Smooth muscle cell (in vitro differentiated cells): ENCODE results near the gene VTN. TPM values are rescaled to one million over a fixed set of nuclear protein-coding genes. Genes with fewer than 3 reads are reported as not detected.

Experiments
- DNase-seq: peaks from one replicate; lab custom pipeline; 2025; ENCODE audit not compliant: unreplicated experiment; lab: John Stamatoyannopoulos, UW
- H2AFZ ChIP-seq: fragments of 200-600 bp; sonication (generic); 2 replicates; pipeline ENCODE4 v1.6.0; 2016; ENCODE audit warnings: antibody characterized with exemption, low read depth, mild to moderate bottlenecking
- H3F3A ChIP-seq: fragments of 200-600 bp; sonication (generic); 2 replicates; pipeline ENCODE4 v1.6.0; 2017; ENCODE audit warnings: antibody characterized with exemption, low read depth
- H3K27ac ChIP-seq: fragments of 200-600 bp; sonication (generic); 2 replicates; pipeline ENCODE4 v1.5.1; 2016; ENCODE audit warnings: low read depth, mild to moderate bottlenecking
- H3K27me3 ChIP-seq: fragments of 200-600 bp; sonication (generic); 2 replicates; pipeline ENCODE4 v1.6.1; 2016; ENCODE audit warnings: low read depth, mild to moderate bottlenecking
- H3K36me3 ChIP-seq: fragments of 200-600 bp; sonication (generic); 2 replicates; pipeline ENCODE4 v1.5.1; 2016; ENCODE audit warnings: low read depth
- H3K4me1 ChIP-seq: fragments of 200-600 bp; sonication (generic); 2 replicates; pipeline ENCODE4 v1.5.1; 2016; ENCODE audit warnings: low read depth
- H3K4me2 ChIP-seq: fragments of 200-600 bp; sonication (generic); 2 replicates; pipeline ENCODE4 v1.6.0; 2016; ENCODE audit warnings: mild to moderate bottlenecking
- H3K4me3 ChIP-seq: fragments of 200-600 bp; sonication (generic); 2 replicates; pipeline ENCODE4 v1.5.1; 2016; ENCODE audit warnings: mild to moderate bottlenecking
- H3K79me2 ChIP-seq: fragments of 200-600 bp; sonication (generic); 2 replicates; pipeline ENCODE4 v1.6.0; 2016; ENCODE audit warnings: low read depth, mild to moderate bottlenecking
- H3K9ac ChIP-seq: fragments of 200-600 bp; sonication (generic); 2 replicates; pipeline ENCODE4 v1.6.0; 2016; ENCODE audit warnings: low read depth
- H3K9me3 ChIP-seq: fragments of 200-600 bp; sonication (generic); replicated peaks from 2 replicates; pipeline ENCODE4 v1.5.1; 2016; ENCODE audit warnings: low read depth
- H4K20me1 ChIP-seq: fragments of 200-600 bp; sonication (generic); 2 replicates; pipeline ENCODE4 v1.6.0; 2016; ENCODE audit warnings: low read depth
- CTCF ChIP-seq: fragments of 200-600 bp; sonication (generic); IDR thresholded peaks from 2 replicates; pipeline ENCODE4 v1.5.1; 2017; ENCODE audit warnings: borderline replicate concordance, mild to moderate bottlenecking, antibody characterized with exemption; ENCODE audit not compliant: insufficient read depth, poor library complexity, severe bottlenecking
- WGBS: methylation state at CpG from one replicate; pipeline ENCODE4 v1.1.7; 2016; ENCODE audit warnings: low lambda C conversion rate; 5-methylcytosine and 5-hydroxymethylcytosine counted together
- polyA plus RNA-seq: library from polyadenylated mRNA; unstranded; fragments of >200 nt; fragmentation: Nextera tagmentation; extraction: Ambion mirVana; gene quantifications from 2 replicates; pipeline ENCODE4 v1.2.1, GENCODE V29; 2016
- total RNA-seq: library from RNA; depleted of rRNA; stranded (reverse); fragments of >200 nt; gene quantifications from 2 replicates; pipeline ENCODE4 v1.2.3, GENCODE V29; 2014

The VTN gene
- total and polyA plus RNA-seq, 2 experiments from 2014 or later, result 60.3 to 90.3 TPM

- Histone ChIP-seq H3K36me3 (no peaks in the 10 kb centered on the region), H3F3A (no peaks in the 10 kb centered on the region), H3K4me2 (peak overlapping the region; percentile 100), H3K27ac (no peak overlapping the region), H3K79me2 (no peaks in the 10 kb centered on the region), H3K9ac (no peak overlapping the region), H3K4me1 (peaks cover 6% of the 10 kb centered on the region), H4K20me1 (no peaks in the 10 kb centered on the region), H3K27me3 (no peaks in the 10 kb centered on the region), H3K4me3 (peak overlapping the region; percentile 95), H3K9me3 (no peaks in the 10 kb centered on the region), H2AFZ (no peak overlapping the region)
- TF ChIP-seq CTCF, result no peak
- WGBS, result 97% methylated on average over 5 of the region's 5 CpGs
- no peak for DNase-seq
These were observed 34.3 kb upstream of the VTN start for GRCh38 chr17:28404461-28404811.

GRCh38 chr17:28404007-28404406, 33.9 kb upstream of the VTN start:
- Histone ChIP-seq H3K4me2 (no peak overlapping the region), H3K4me1 (peaks cover 6% of the 10 kb centered on the region)

GRCh38 chr17:28402844-28403243, 32.7 kb upstream of the VTN start:
- DNase-seq, result no peak
- H3K4me2 ChIP-seq, result no peak overlapping the region
- no peak overlapping the region for H3K4me3 ChIP-seq
- no peaks in the 10 kb centered on the region for H3F3A ChIP-seq
- H3K4me1 ChIP-seq, result peaks cover 1% of the 10 kb centered on the region
- no peaks in the 10 kb centered on the region for H3K27me3 ChIP-seq
- TF ChIP-seq CTCF, result no peak
- H3K9ac ChIP-seq, result no peak overlapping the region
- no peaks in the 10 kb centered on the region for H3K79me2 ChIP-seq
- H3K36me3 ChIP-seq, result no peaks in the 10 kb centered on the region
- H2AFZ ChIP-seq, result no peak overlapping the region
- H3K9me3 ChIP-seq, result no peaks in the 10 kb centered on the region
- no peaks in the 10 kb centered on the region for H4K20me1 ChIP-seq
- H3K27ac ChIP-seq, result no peak overlapping the region
- 88% methylated on average over 6 of the region's 6 CpGs for WGBS

More at GRCh38 chr17:28404007-28404406, 33.9 kb upstream of the VTN start:
- H3F3A ChIP-seq, result no peaks in the 10 kb centered on the region
- H2AFZ ChIP-seq, result no peak overlapping the region
- no peak for DNase-seq
- no peaks in the 10 kb centered on the region for H3K36me3 ChIP-seq
- H3K27me3 ChIP-seq, result no peaks in the 10 kb centered on the region
- 93% methylated on average over 2 of the region's 2 CpGs for WGBS
- H3K9me3 ChIP-seq, result no peaks in the 10 kb centered on the region
- no peak overlapping the region for H3K4me3 ChIP-seq
- H3K9ac ChIP-seq, result no peak overlapping the region
- no peak overlapping the region for H3K27ac ChIP-seq
- no peaks in the 10 kb centered on the region for H3K79me2 ChIP-seq
- TF ChIP-seq CTCF, result no peak
- no peaks in the 10 kb centered on the region for H4K20me1 ChIP-seq

GRCh38 chr17:28402224-28402630, 32.1 kb upstream of the VTN start:
- Histone ChIP-seq H3K27me3 (no peaks in the 10 kb centered on the region), H3K36me3 (no peaks in the 10 kb centered on the region)
- WGBS, result 55% methylated on average over 3 of the region's 3 CpGs

More at GRCh38 chr17:28402224-28402630, 32.1 kb upstream of the VTN start:
- no peaks in the 10 kb centered on the region for H3F3A ChIP-seq
- no peak for TF ChIP-seq CTCF
- DNase-seq, result no peak
- H2AFZ ChIP-seq, result no peak overlapping the region
- H3K9me3 ChIP-seq, result no peaks in the 10 kb centered on the region
- no peaks in the 10 kb centered on the region for H4K20me1 ChIP-seq
- H3K4me2 ChIP-seq, result no peak overlapping the region
- H3K9ac ChIP-seq, result no peak overlapping the region
- H3K4me3 ChIP-seq, result no peak overlapping the region
- H3K27ac ChIP-seq, result no peak overlapping the region
- H3K79me2 ChIP-seq, result no peaks in the 10 kb centered on the region
- no peaks in the 10 kb centered on the region for H3K4me1 ChIP-seq
